ENCODE results near the gene NPIPA5. TPM values are rescaled to one million over a fixed set of nuclear protein-coding genes. Genes with fewer than 3 reads are reported as not detected.
"Not testable (repeated sequence)": the region's sequence is repeated elsewhere in the genome, so short reads cannot be mapped to it uniquely, and the experiment has no call there.

Gene NPIPA5
- total and polyA plus RNA-seq, 2 donors (not counting 1 experiment from before 2014, with no cell fraction given) = 21.0 TPM; not detected in 1

- H3K4me3 Mint-ChIP-seq; H3K9me3 Mint-ChIP-seq (ENCODE audit: insufficient read depth); ATAC-seq (ENCODE audit: low read depth); intact Hi-C loops (cut with micrococcal nuclease); H3K79me2 ChIP-seq (ENCODE audit: control insufficient read depth, insufficient read depth, low read length); H3K4me3 ChIP-seq (ENCODE audit: control extremely low read depth in 1 of 5, extremely low read depth in 1 of 5, insufficient read depth in 1 of 5, low read depth in 2 of 5, low read length in 4 of 5); CTCF ChIA-PET; H2AFZ ChIP-seq (ENCODE audit: insufficient read depth, low read depth, low read length, poor library complexity, severe bottlenecking); H3K27me3 ChIP-seq (replicated peaks in 1 of 4; ENCODE audit: control extremely low read depth in 1 of 4, control insufficient read depth in 3 of 4, insufficient read depth in 4 of 4, low read length in 3 of 4); POLR2A ChIA-PET; H3K36me3 ChIP-seq (replicated peaks in 1 of 2; ENCODE audit: control extremely low read depth in 1 of 2, control insufficient read depth in 1 of 2, extremely low read depth in 1 of 2, insufficient read depth in 2 of 2, low read length in 1 of 2); H3K27ac ChIP-seq (ENCODE audit: low read length in 2 of 2); H3K4me2 ChIP-seq (replicated peaks; ENCODE audit: low read depth, low read length, poor library complexity, severe bottlenecking); H4K20me1 ChIP-seq (ENCODE audit: control insufficient read depth, insufficient read depth, low read length, poor library complexity, severe bottlenecking); DNase-seq; H3K9me3 ChIP-seq (ENCODE audit: control extremely low read depth in 1 of 3, control insufficient read depth in 2 of 3, insufficient read depth in 1 of 3, low read length in 2 of 3); H3K27ac Mint-ChIP-seq; H3K4me1 Mint-ChIP-seq; H3K4me1 ChIP-seq (ENCODE audit: control insufficient read depth in 2 of 2, insufficient read depth in 2 of 2, low read length in 2 of 2); H3K9ac ChIP-seq (ENCODE audit: low read length); H3K27me3 Mint-ChIP-seq: not testable (repeated sequence)
- no CpG with 5 or more reads among the region's 7 CpGs for WGBS (ENCODE audit: insufficient coverage)
Measured at GRCh38 chr16:15357495-15357894, 20.6 kb downstream of the NPIPA5 start.

GRCh38 chr16:15354846-15355245 is 23.2 kb downstream of the NPIPA5 start:
- H3K4me2 ChIP-seq (replicated peaks; ENCODE audit: low read depth, low read length, poor library complexity, severe bottlenecking); H3K9ac ChIP-seq (ENCODE audit: low read length); CTCF ChIA-PET; H3K4me3 ChIP-seq (ENCODE audit: control extremely low read depth in 1 of 5, extremely low read depth in 1 of 5, insufficient read depth in 1 of 5, low read depth in 2 of 5, low read length in 4 of 5); intact Hi-C loops (cut with micrococcal nuclease); H2AFZ ChIP-seq (ENCODE audit: insufficient read depth, low read depth, low read length, poor library complexity, severe bottlenecking); H3K27me3 Mint-ChIP-seq; H3K9me3 ChIP-seq (ENCODE audit: control extremely low read depth in 1 of 3, control insufficient read depth in 2 of 3, insufficient read depth in 1 of 3, low read length in 2 of 3); H3K9me3 Mint-ChIP-seq (ENCODE audit: insufficient read depth); H3K4me1 Mint-ChIP-seq; H3K79me2 ChIP-seq (ENCODE audit: control insufficient read depth, insufficient read depth, low read length); DNase-seq; H4K20me1 ChIP-seq (ENCODE audit: control insufficient read depth, insufficient read depth, low read length, poor library complexity, severe bottlenecking); H3K27ac Mint-ChIP-seq; H3K27me3 ChIP-seq (replicated peaks in 1 of 4; ENCODE audit: control extremely low read depth in 1 of 4, control insufficient read depth in 3 of 4, insufficient read depth in 4 of 4, low read length in 3 of 4); H3K36me3 ChIP-seq (replicated peaks in 1 of 2; ENCODE audit: control extremely low read depth in 1 of 2, control insufficient read depth in 1 of 2, extremely low read depth in 1 of 2, insufficient read depth in 2 of 2, low read length in 1 of 2); POLR2A ChIA-PET; ATAC-seq (ENCODE audit: low read depth); H3K4me3 Mint-ChIP-seq; H3K27ac ChIP-seq (ENCODE audit: low read length in 2 of 2); H3K4me1 ChIP-seq (ENCODE audit: control insufficient read depth in 2 of 2, insufficient read depth in 2 of 2, low read length in 2 of 2): not testable (repeated sequence)
- WGBS (ENCODE audit: insufficient coverage) = no CpG with 5 or more reads among the region's 2 CpGs

- H3K9me3 Mint-ChIP-seq (ENCODE audit: insufficient read depth); CTCF ChIA-PET; H3K27me3 ChIP-seq (replicated peaks in 1 of 4; ENCODE audit: control extremely low read depth in 1 of 4, control insufficient read depth in 3 of 4, insufficient read depth in 4 of 4, low read length in 3 of 4); H2AFZ ChIP-seq (ENCODE audit: insufficient read depth, low read depth, low read length, poor library complexity, severe bottlenecking); intact Hi-C loops (cut with micrococcal nuclease); H3K9me3 ChIP-seq (ENCODE audit: control extremely low read depth in 1 of 3, control insufficient read depth in 2 of 3, insufficient read depth in 1 of 3, low read length in 2 of 3); H3K36me3 ChIP-seq (replicated peaks in 1 of 2; ENCODE audit: control extremely low read depth in 1 of 2, control insufficient read depth in 1 of 2, extremely low read depth in 1 of 2, insufficient read depth in 2 of 2, low read length in 1 of 2); H3K79me2 ChIP-seq (ENCODE audit: control insufficient read depth, insufficient read depth, low read length); POLR2A ChIA-PET; H3K9ac ChIP-seq (ENCODE audit: low read length); H3K4me1 Mint-ChIP-seq; H3K27ac Mint-ChIP-seq; H3K4me1 ChIP-seq (ENCODE audit: control insufficient read depth in 2 of 2, insufficient read depth in 2 of 2, low read length in 2 of 2); H3K4me3 ChIP-seq (ENCODE audit: control extremely low read depth in 1 of 5, extremely low read depth in 1 of 5, insufficient read depth in 1 of 5, low read depth in 2 of 5, low read length in 4 of 5); H3K27me3 Mint-ChIP-seq; H3K27ac ChIP-seq (ENCODE audit: low read length in 2 of 2); H3K4me2 ChIP-seq (replicated peaks; ENCODE audit: low read depth, low read length, poor library complexity, severe bottlenecking); H4K20me1 ChIP-seq (ENCODE audit: control insufficient read depth, insufficient read depth, low read length, poor library complexity, severe bottlenecking); DNase-seq; H3K4me3 Mint-ChIP-seq; ATAC-seq (ENCODE audit: low read depth): not testable (repeated sequence)
- WGBS (ENCODE audit: insufficient coverage) = no CpG with 5 or more reads among the region's 3 CpGs
Measured at GRCh38 chr16:15352852-15353251, 25.2 kb downstream of the NPIPA5 start.

- ATAC-seq (ENCODE audit: low read depth); POLR2A ChIA-PET; H3K4me1 ChIP-seq (ENCODE audit: control insufficient read depth in 2 of 2, insufficient read depth in 2 of 2, low read length in 2 of 2); H3K27me3 ChIP-seq (replicated peaks in 1 of 4; ENCODE audit: control extremely low read depth in 1 of 4, control insufficient read depth in 3 of 4, insufficient read depth in 4 of 4, low read length in 3 of 4); H3K27me3 Mint-ChIP-seq; H2AFZ ChIP-seq (ENCODE audit: insufficient read depth, low read depth, low read length, poor library complexity, severe bottlenecking); H3K9ac ChIP-seq (ENCODE audit: low read length); CTCF ChIA-PET; H3K4me1 Mint-ChIP-seq; intact Hi-C loops (cut with micrococcal nuclease); H3K36me3 ChIP-seq (replicated peaks in 1 of 2; ENCODE audit: control extremely low read depth in 1 of 2, control insufficient read depth in 1 of 2, extremely low read depth in 1 of 2, insufficient read depth in 2 of 2, low read length in 1 of 2); H3K4me3 ChIP-seq (ENCODE audit: control extremely low read depth in 1 of 5, extremely low read depth in 1 of 5, insufficient read depth in 1 of 5, low read depth in 2 of 5, low read length in 4 of 5); DNase-seq; H3K27ac Mint-ChIP-seq; H4K20me1 ChIP-seq (ENCODE audit: control insufficient read depth, insufficient read depth, low read length, poor library complexity, severe bottlenecking); H3K4me2 ChIP-seq (replicated peaks; ENCODE audit: low read depth, low read length, poor library complexity, severe bottlenecking); H3K79me2 ChIP-seq (ENCODE audit: control insufficient read depth, insufficient read depth, low read length); H3K9me3 ChIP-seq (ENCODE audit: control extremely low read depth in 1 of 3, control insufficient read depth in 2 of 3, insufficient read depth in 1 of 3, low read length in 2 of 3); H3K9me3 Mint-ChIP-seq (ENCODE audit: insufficient read depth); H3K4me3 Mint-ChIP-seq; H3K27ac ChIP-seq (ENCODE audit: low read length in 2 of 2): not testable (repeated sequence)
- WGBS (ENCODE audit: insufficient coverage) = no CpG with 5 or more reads among the region's 5 CpGs
Measured at GRCh38 chr16:15351745-15352144, 26.3 kb downstream of the NPIPA5 start.

All from B cell (primary cell).